Stimulated activated CD8-positive, alpha-beta memory T cell treated with anti-CD3 and anti-CD28 coated beads, Interleukin-4, amount 100 ng/mL, for 48 hours (primary cell): Measurements from ENCODE around the gene DOCK8.
"Not testable (repeated sequence)": the region's sequence is repeated elsewhere in the genome, so short reads cannot be mapped to it uniquely, and the experiment has no call there.

Source experiments
- DNase-seq: peaks from one replicate; pipeline ENCODE4 v3.0.0-alpha.2; 2020

The DOCK8 gene

DNA sequence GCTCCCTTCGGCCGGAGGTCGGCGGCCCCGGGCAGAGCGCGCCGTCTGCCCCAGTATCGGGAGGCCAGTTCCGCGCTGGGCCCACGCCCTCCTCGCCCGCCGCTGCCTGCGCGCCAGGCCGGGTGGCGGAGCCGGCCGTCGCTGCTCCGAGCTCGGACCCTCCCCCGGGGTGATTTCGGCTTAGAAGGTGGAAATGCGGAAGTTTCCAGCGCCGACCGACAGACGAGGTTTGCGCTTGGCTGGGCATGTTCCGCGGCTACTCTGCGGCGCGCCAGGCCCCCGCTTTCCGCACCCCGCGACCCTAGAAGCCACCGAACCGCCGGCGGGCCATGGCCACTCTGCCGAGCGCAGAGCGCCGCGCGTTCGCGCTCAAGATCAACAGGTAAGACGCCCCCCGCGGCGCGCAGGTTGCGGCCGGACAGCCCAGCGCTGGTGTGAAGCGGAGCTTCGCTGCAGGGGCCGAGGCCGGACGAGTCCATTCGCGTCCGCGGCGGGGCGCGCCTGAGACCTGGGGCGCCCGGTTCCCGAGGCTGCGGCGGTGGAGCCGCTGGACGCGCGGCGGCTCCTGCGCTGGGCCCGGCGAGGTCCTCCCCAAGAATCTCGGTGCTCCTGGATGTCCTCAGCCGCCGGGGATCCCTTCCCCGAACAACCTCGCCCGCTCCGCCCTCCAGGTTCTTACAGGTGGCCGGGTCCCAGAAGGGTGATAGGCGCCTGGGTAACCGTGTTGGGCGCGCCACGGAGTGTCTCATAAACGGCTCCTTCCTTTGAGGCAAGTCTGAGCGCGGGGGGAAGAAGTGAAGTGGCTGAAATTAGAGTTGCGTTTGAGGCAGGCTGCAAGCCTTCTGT lies at the start of gene DOCK8:
Gene DOCK8 (plus strand): TSS at position 218 of the 846 bp plus-strand sequence. CDS start 112 bp downstream, at position 330.
- peak; percentile 75 for DNase-seq

DNA sequence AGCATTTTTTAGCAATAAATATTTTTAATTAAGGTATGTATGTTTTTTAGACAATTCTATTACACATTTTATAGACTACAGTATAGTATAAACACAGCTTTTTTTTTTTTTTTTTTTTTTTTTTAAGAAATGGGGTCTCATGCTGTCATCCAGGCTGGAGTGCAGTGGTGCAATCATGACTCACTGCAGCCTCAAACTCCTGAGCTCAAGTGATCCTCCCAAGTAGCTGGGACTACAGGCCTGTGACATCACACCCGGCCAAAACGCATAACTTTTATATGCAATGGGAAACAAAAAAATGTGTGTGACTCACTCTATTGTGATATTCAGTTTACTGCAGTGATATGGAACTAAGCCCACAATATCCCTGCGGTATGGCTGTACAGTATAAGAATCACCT lies 44.9 kb upstream of the DOCK8 start:
- DNase-seq = not testable (repeated sequence)

- peak; percentile 27 for DNase-seq
Observed at GRCh38 chr9:178140-178825, 36.4 kb upstream of the DOCK8 start.

- peak; percentile 75 for DNase-seq
Observed at GRCh38 chr9:178970-179383, 35.7 kb upstream of the DOCK8 start, which contains the start of gene ZNG1A. Gene ZNG1A (minus strand): TSS chr9:179056. CDS start chr9:178969, 87 bp downstream.

- DNase-seq = not testable (repeated sequence)
Observed at GRCh38 chr9:199601-200000, 15.1 kb upstream of the DOCK8 start.

DNA sequence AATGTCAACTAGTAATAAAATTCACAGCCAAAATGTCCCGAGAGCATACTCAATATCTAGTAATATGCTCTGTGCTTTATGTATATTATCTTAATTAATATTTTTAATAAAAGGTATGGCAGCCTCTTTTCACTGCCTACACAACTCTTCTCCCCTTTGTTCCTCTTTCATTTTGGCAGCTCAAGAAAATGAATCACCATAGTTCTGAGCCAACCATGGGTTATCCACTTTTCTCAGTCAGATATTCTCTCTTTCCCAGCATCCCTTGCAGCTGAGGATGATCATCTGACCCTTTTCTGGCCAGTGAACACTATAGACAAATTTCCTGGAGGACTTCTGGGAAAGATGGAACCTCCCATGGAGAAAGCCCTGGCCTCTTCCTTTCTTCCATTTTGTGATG lies 8.2 kb upstream of the DOCK8 start:
- DNase-seq = no peak

DNA sequence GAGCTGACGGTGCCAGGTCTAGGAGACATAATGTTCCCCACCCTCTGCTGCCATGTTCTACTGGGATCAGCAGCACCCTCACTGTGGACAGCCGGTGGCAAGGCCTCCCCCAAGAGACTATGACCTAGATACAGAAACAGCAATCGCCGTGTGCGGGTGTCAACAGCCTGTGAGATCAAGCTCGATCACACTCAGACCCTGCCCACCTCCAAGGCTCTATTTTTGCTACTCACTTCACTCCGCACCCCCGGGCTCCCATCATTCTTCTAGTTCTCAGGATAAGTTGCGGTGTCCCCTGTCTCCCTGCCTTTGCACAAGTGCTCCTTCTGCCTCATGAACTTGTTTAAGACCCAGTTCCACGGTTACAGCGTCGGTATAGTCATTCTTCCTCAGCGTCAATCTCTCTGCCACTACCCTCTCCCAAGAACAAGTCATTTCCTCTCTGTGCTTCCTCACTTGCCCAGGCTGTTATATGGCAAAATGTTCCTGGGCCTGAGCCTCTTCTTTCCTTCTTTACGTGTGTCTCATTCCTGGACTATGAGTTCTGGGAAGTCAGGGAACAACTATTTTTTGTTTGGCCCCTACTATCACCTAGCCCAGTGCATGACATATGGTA lies 5.4 kb upstream of the DOCK8 start:
- no peak for DNase-seq

- DNase-seq = no peak
Observed at GRCh38 chr9:211036-211435, 3.6 kb upstream of the DOCK8 start.

DNA sequence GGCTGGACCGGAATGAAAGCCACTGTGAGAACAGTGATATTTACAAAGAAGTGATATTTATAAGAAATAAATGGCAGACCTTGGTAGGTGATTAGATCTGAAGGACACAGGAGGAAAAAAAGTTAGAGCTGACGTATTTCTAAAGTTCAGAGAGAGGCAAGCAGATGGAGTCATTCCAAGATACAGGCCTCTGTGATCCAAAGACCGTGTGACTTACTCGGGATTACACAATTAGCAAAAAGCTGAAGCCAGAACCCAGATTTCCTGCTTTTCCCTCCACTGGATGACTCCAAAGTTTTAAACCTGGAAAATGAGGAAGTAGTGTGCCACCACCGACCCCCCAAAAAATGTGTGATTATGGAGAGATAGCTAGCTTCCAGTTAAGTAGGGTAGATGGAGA lies 3.1 kb upstream of the DOCK8 start:
- DNase-seq = no peak

DNA sequence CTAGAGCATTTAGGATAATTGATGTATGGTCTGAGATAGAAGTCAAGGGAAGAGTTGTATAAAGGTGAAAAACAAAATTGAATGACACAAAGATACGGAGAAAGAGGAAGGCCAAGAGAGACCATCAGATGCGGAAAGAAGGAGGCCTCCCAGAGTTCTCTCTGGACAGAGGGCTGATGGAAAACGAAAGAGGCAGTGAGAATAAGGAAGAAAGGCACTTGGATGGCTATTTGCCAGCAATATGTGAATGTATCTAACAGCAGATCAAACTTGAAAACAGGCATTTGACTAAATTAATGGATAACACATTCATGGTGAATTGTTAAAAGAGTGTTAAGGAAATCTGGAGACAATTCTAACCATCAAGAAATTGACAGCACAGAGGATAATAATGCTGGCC lies 2.4 kb upstream of the DOCK8 start:
- DNase-seq = no peak

- DNase-seq = not testable (repeated sequence)
Observed at GRCh38 chr9:213901-214300, 764 bp upstream of the DOCK8 start.

GRCh38 chr9:214351-214647 lies 366 bp upstream of the DOCK8 start:
- no peak for DNase-seq

DNA sequence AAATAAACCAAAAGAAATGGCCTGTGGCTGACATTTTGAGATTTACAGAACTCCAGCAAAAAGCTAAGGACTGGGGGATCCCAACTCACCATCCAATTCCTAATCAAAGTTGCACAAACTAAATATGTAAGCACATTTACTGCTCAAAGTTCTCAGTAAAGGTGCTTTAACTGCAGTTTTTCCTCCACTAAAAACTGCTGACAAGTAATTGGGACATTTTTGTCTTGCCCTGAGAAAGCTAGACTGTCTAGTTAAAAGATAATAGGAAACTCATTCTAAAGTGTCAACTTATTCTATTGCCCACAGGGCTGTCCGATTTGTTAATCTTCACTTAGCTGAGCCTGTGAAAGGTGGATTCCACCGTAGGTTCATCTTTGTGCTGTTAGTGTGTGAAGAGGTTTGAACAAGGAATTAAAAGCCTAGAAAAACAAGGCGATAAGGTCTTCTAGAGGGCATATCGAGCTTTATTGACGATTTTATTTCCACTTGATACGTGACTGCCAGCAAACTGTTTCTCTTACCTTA lies 1.0 kb downstream of the DOCK8 start:
- no peak for DNase-seq

DNA sequence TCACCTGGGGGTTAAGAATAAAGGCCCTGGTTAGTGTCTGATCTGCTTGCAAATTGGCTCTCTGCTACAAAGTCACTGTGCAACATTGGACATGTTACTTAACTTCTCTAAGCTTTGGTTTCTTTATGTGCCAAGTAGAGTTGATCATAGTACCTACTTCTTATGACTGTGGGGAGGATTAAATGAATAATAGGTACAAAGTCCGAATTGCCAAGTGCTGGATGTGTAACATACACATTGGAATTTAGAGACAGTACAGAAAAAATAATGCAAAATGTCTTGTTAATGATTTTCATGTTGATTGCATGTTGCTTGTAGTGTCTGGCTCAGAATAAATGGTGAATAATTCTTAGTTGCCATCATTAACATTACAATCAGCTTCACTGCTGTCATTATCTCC lies 2.2 kb downstream of the DOCK8 start:
- DNase-seq = no peak

DNA sequence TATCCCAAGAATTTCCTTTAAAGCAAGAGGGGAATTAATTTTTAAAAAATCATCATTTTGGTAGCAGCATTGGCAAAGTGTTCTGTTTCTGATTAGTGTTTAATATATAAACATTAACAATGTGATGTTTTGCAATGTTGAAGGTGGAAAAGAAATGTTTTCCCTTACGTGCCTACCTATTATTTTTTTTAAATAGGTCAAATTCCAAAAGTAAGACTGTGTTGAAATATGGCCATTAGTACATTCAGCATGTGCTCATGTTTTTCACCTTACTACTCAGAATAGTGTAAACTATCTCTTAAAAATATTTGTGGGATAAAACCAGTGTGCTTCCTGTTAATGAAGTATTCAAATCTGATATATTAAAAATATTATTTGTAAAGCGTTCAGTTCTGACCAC lies 3.3 kb downstream of the DOCK8 start:
- no peak for DNase-seq

DNA sequence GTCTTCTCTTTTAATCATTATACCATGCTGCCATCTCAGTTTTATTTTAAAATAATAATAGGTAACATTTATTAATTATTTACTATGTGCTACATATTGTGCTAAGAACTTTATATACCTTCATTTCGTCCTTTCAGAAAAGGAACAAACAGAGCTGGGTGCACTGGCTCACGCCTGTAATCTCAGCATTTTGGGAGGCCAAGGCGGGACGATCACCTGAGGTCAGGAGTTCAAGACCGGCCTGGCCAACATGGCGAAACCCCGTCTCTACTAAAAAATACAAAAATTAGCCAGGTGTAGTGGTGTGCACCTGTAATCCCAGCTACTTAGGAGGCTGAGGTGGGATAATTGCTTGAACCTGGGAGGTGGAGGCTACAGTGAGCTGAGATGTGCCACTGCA lies 4.4 kb downstream of the DOCK8 start:
- not testable (repeated sequence) for DNase-seq

DNA sequence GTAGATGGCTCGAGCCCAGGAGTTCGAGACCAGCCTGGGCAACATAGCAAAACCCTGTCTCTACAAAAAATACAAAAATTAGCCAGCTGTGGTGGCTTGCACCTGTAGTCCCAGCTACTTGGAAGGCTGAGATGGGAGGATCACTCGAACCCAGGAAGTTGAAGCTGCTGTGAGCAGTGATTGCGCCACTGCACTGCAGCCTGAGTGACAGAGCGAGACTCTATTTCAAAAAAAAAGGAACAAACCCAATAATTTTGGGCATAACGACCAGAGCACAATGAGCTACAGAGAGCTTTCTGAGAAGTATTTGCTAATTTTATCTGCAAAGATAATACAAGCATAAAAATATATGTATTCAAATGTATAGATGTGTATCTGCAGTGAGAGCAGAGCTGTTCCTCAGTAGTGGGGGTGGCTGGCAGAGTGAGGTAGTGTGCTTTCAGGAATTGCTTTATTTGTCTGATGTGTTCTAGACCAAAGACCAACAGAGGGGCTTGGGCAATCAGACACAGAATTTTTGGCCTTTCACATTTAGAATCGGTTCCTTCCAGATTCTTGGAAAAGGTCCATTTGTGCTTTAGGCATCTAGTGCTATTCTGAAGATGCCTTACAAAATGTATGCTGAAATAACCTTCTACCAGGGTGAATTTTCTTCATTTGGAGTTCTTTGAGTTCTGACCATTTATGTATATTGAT lies 5.2 kb downstream of the DOCK8 start:
- no peak for DNase-seq

DNA sequence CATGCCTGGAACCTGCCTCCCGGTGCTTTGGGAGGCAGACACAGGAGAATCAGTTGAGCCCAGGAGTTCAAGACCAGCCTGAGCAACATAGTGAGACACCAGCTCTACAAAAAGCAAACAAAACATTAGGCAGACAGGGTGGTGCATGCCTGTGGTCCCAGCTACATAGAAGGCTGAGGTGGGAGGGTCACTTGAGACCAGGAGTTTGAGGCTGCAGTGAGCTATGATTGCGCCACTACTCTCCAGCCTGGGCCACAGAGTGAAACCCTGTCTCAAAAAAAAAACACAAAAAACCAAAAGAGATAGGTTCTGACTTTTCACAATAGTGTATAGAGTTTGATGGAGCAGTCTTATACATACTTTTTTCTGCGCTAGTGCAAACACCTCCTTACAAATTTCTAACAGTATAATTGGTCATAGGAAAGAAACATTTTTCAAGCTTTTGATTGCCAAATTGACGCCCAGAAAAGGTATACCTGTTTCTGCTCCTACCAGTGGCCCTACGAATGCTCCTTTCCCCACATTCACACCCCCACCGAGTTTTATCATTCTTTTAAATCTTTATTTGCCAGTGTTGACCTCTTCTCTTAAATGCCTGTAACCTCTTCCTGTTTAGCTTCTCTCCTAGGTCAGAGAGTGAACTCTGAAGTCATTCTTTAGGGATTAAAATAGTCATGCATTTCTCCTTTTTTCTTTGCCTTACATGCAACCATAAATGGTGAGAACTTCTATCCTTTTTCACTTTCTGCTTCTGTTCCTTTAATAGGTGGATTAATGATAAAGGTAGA lies 7.5 kb downstream of the DOCK8 start:
- no peak for DNase-seq

DNA sequence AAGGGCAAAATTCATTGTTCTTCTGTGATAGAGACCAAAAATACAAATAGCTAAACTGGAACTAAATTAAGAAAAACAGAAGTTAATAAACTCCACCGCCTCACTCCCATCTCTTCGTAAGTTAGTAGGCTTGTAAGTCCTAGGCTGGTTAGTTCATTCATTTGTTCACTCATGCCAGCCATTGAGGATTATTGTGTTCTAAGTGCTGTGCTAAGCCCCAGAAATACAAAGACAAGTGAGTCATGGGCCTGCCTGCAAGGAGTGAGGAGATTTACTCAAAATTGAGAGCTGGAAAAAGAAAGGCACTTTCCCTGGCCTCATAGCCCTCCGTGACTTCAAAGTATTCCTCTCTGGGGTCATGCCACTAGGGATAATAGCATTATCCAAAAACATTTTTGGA lies 8.5 kb downstream of the DOCK8 start:
- no peak for DNase-seq

DNA sequence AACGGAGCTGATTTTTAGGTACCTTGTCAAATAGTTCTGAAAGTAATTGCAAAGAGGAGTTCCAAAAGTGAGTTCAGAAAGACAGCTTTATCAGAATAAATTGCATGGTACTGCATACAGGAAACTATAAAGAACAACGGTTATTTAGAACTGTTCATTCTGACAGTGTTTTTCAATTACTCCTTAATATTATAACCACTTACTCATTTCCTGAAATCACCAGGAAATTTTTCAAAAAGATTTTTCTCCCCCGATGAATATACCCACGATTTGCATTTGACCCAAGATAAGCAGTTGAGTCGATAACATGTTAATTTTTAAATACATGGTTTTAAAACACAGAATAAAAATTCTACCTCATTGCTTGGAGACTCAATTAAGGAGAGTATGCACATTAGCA lies 9.4 kb downstream of the DOCK8 start:
- no peak for DNase-seq

- DNase-seq = no peak
Observed at GRCh38 chr9:224582-225520, 10.2 kb downstream of the DOCK8 start.
